ENCODE measurements around the gene LIPE.

Gene LIPE

DNA sequence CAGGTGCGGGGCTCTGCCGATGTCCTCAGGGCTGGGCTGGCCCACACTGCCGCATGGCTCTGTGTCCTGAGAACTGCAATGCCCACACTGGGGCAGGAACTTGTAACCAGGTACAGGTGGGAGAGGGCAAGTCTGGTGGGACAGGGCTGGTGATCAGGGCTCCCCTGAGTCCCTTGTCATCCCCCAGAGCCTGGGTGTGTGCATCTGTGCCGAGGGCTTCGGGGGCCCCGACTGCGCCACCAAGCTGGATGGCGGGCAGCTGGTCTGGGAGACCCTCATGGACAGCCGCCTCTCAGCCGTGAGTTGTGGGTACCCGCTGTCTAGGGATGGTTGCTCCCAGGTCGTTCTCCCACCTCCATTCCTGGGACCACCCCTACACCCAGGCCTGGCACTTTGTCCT lies 71.3 kb downstream of the LIPE start:
- H3K4me1 ChIP-seq (ENCODE audit: control insufficient read depth, insufficient read depth, low read length), result no peaks in the 10 kb centered on the region
- H3K27me3 ChIP-seq (ENCODE audit: control insufficient read depth, insufficient read depth, low read length), result no peaks in the 10 kb centered on the region
- no peak overlapping the region for H3K9ac ChIP-seq (ENCODE audit: low read length)
- H3K9me3 ChIP-seq (ENCODE audit: control insufficient read depth, low read length), result no peaks in the 10 kb centered on the region
- no peak overlapping the region for H3K4me3 ChIP-seq (ENCODE audit: low read length)
- H3K36me3 ChIP-seq (ENCODE audit: control insufficient read depth, insufficient read depth, low read length), result peaks cover 5% of the 10 kb centered on the region

DNA sequence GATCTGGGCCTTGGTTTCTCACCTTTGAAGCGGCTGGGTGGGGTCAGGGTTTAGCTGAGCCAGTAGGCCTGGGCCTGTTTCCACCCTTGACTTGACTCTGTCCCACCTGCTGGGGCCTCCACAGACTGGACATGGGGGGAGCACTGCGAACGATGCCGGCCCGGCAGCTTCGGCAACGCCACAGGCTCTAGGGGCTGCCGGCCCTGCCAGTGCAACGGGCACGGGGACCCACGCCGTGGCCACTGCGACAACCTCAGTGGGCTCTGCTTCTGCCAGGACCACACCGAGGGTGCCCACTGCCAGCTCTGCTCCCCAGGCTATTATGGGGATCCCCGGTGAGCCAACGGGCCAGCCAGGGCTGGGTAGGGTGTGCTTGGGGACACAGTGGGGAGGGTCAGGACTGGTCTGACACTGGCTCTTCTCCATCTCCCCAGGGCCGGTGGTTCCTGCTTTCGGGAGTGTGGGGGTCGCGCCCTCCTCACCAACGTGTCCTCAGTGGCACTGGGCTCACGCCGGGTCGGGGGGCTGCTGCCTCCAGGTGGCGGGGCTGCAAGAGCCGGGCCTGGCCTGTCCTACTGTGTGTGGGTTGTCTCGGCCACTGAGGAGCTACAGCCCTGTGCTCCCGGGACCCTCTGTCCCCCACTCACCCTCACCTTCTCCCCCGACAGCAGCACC lies 73.7 kb downstream of the LIPE start:
- Histone ChIP-seq H3K36me3 (ENCODE audit: control insufficient read depth, insufficient read depth, low read length) (peaks cover 5% of the 10 kb centered on the region), H3K4me1 (ENCODE audit: control insufficient read depth, insufficient read depth, low read length) (no peaks in the 10 kb centered on the region), H3K9me3 (ENCODE audit: control insufficient read depth, low read length) (no peaks in the 10 kb centered on the region), H3K27me3 (ENCODE audit: control insufficient read depth, insufficient read depth, low read length) (no peaks in the 10 kb centered on the region), H3K9ac (ENCODE audit: low read length) (no peak overlapping the region), H3K4me3 (ENCODE audit: low read length) (no peak overlapping the region)

DNA sequence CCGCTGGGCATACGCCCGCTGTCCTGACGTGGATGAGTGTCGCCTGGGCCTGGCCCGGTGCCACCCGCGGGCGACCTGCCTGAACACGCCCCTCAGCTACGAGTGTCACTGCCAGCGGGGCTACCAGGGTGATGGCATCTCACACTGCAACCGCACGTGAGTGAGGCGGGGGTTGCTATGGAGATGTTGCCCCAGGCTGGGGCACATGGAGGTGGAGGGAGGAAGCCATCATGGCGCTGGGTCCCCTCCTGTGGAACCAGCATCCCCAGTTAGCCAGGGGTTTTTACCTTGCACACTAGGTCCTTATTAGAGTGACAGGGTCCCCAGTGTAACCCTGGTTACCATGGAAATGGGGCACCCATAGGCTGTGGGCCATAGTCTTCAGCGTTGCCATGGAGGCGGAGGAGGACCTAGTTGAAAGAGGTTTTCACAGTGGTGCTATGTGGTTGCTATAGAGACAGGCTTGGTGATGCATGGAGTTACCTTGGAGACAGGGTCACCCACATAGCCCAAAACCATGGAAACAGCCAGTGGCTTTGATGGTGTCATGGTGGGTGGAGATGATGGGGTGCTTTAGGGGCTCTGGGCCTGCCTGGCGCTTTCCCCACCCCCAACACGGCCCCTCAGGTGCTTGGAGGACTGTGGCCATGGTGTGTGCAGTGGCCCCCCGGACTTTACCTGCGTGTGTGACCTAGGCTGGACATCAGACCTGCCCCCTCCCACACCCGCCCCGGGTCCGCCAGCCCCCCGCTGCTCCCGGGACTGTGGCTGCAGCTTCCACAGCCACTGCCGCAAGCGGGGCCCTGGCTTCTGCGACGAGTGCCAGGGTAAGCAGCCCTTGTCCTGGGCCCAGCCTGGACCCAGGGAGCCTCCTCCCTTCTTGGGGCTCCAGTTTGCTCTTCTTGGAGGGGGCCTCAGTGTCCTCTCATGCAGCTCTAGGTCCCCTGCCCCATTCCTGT lies 74.6 kb downstream of the LIPE start:
- Histone ChIP-seq H3K4me1 (ENCODE audit: control insufficient read depth, insufficient read depth, low read length) (no peaks in the 10 kb centered on the region), H3K27me3 (ENCODE audit: control insufficient read depth, insufficient read depth, low read length) (no peaks in the 10 kb centered on the region), H3K36me3 (ENCODE audit: control insufficient read depth, insufficient read depth, low read length) (peaks cover 5% of the 10 kb centered on the region), H3K9me3 (ENCODE audit: control insufficient read depth, low read length) (no peaks in the 10 kb centered on the region), H3K4me3 (ENCODE audit: low read length) (no peak overlapping the region), H3K9ac (ENCODE audit: low read length) (no peak overlapping the region)
